ENCODE results near the gene UNC45A.

DNA sequence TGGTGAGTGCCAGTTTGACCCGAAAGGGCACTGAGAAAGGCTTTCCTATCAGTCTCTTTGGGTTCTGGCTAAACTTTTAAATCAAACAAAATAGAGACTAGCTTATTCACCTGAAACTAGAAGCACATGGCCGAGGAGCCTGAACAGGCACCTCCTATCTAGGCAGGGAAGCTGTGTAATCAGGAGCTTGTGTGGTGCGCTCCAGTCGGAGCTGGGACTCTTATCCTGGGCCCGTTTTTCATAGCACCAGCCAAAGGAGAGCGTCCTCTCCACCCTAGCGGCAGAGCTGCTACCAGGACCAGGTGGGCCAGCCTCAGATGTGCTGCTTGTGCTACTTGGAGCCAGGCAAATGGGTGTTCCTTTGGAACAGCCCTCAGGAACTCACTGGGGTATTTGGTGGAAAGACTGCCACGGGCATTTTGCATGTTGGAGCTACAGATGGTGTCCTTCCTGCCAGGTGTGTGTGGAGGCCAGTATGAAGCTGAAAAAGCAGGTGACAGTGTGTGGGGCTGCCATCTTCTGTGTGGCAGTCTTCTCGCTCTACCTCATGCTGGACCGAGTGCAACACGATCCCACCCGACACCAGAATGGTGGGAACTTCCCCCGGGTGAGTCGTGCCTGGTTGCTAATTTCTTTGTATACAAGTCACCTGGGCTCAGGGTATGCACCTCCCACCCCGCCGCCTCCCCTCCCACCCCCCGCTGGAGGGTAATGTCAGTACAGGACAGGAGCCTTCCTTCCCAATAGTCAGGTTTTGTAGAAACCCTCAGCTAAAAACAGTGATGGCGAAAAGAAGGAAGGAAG, 31.1 kb upstream of the UNC45A start:
- TF ChIP-seq, protein P1, sequence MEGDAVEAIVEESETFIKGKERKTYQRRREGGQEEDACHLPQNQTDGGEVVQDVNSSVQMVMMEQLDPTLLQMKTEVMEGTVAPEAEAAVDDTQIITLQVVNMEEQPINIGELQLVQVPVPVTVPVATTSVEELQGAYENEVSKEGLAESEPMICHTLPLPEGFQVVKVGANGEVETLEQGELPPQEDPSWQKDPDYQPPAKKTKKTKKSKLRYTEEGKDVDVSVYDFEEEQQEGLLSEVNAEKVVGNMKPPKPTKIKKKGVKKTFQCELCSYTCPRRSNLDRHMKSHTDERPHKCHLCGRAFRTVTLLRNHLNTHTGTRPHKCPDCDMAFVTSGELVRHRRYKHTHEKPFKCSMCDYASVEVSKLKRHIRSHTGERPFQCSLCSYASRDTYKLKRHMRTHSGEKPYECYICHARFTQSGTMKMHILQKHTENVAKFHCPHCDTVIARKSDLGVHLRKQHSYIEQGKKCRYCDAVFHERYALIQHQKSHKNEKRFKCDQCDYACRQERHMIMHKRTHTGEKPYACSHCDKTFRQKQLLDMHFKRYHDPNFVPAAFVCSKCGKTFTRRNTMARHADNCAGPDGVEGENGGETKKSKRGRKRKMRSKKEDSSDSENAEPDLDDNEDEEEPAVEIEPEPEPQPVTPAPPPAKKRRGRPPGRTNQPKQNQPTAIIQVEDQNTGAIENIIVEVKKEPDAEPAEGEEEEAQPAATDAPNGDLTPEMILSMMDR (IDR thresholded peaks at IDR 0.05 in 8 of 11, conservative IDR thresholded peaks at IDR 0.05 in 3 of 11): no peak
- TF ChIP-seq POLR2AphosphoS5 (IDR thresholded peaks at IDR 0.05): no peak
